ENCODE data around the gene HEMK1.
A peak's percentile ranks its signal among the peaks of the same experiment; 100 is the strongest.

Gene HEMK1

DNA sequence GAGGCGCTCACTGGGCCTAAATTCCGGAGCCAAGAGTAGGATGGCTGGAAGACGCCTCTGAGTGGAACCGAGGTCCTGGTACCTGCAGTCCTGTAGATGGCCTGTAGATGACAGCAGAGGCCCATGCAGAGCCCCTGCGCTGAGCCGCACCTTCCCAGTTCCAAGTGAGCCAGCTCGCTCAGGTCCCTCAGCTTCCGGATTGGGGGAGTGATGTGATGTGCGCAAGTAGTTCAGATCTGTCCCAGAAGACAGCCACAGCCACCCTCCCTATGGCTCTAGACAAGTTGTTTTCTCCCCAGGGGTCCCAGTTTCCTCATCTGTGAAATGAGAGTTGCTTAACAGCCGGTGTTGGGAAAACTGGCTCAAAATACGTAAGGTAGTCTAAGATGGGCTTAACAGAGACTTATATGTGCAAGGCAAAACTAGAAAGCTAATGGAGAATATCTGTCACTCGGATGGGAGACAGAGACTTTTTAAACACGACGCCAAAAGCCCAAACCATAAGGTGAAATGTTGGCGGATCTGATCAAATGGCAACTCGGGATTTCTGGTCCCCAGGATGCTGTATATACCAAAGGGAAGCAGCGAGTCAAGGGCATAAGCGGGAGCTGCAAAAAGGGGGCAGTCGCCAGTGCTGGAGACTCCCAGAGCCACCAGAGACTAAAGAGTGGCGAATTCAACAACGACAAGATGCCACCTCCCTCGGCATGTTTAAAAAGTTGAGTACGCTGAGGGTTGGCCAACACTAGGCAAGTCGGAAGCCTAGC lies 46.9 kb downstream of the HEMK1 start:
- DNase-seq (ENCODE audit: low read depth in 2 of 2) = no peak

DNA sequence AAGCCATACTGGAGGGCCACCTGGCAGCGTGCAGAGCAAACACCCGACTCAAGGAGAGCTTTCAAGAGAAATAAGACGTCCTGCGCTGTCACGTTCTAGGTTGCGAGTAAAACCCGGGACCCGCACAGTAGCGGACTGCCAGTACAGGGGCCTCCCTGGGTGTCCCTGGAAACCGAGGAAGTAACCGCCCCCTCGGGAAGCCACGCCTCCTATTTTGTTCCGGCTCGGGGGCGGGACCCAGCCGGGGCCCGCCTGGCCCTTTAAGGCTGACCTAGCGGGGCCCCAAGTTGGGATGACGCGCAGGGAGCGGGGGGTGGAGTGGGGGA lies 47.4 kb downstream of the HEMK1 start:
- DNase-seq (ENCODE audit: low read depth in 2 of 2) = peak; percentile 69 to 70

DNA sequence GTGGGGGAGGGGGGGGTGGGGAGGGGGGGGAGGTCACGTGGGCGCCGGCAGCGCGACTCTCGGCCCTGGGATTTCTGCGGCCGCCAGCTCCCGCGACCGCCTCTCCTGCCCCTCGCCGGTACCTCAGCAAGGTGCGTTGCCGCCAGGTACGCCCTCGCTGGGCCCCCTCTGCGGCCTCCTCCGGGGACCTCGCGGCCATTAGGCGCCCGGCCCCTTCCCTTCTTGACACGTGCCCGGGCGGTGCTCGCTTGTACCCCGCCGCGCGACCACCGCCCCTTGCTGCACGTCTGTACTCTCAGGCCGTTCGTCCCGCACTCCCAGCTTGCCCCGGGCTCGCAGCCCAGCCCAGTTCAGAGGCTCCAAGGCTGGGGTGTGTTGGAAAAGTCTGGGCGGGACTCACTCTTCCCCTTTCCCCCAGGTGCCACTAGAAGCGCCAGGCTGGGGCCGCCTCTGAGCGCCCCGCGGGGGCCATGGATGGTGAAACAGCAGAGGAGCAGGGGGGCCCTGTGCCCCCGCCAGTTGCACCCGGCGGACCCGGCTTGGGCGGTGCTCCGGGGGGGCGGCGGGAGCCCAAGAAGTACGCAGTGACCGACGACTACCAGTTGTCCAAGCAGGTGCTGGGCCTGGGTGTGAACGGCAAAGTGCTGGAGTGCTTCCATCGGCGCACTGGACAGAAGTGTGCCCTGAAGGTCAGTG lies 47.9 kb downstream of the HEMK1 start, which contains the start of gene MAPKAPK3:
TSS of gene MAPKAPK3 (plus strand) at position 56 of the 696 bp plus-strand sequence. CDS start at position 471, 415 bp downstream.
- no peak for DNase-seq (ENCODE audit: low read depth in 2 of 2)

DNA sequence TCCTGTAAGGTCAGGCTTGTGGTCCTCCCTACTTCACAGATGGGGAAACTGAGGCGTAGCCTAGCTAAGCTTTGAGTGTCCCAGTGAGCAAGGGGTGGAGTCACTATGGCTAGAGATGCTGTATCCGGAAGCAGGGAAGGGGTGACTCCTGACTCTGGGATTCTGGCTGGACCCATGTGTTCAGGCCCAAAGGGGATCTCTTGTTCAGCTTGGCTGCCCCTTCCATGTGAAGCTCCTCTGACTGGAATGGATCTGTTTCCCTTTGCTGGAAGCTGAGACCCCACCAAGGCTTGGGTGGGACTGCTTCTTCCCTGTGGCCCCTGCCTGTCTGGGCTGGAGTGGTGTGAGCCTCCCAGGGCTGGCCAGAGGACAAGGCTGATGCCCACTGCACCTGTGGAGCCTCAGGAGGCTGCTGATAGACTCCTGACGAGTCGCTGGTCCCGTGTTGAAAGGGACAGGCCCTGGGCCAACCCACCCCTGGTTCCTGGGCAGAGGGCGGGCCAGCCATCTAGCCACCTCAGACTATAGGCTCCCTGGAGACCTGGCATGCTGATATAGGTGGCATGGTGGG lies 48.7 kb downstream of the HEMK1 start:
- DNase-seq (ENCODE audit: low read depth in 2 of 2) = no peak

DNA sequence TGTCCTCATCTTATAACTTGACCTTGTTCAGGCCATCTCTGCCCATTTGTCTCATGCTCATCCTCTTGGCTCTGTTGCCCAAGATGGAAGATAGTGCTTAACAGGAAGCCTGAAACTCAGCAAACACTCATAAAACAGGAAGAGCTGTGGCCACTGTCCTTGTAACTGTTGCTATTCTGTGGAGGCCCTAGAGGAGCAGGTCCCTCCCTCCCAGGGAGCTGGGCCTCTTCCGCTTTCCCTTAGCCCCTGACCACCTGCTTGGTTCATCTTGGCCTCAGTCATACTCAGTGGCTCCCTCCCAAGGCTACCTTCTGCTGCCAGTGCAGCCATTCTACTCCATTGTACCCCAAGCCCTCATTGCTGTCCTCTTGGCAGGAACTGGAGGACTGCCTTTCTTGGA lies 51.1 kb downstream of the HEMK1 start:
- no peak for DNase-seq (ENCODE audit: low read depth in 2 of 2)

DNA sequence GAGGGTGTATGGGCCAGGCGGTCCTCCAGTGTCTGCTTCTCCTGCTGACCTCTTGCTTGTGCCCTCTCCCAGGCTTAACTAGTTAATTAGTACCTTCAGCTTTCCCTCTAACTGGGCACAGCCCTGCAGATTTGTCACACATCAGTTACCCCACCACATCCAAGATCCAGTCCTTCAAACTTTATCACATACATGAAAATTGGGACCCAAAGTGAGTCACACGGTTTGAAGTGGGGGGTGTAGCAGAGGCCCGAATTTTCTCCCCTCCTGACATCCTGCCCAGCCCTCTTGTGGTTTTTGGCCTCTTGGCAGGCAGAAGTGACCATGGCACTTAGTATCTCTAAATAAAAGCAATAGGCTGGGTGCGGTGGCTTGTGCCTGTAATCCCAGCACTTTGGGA lies 51.5 kb downstream of the HEMK1 start:
- DNase-seq (ENCODE audit: low read depth in 2 of 2) = no peak

DNA sequence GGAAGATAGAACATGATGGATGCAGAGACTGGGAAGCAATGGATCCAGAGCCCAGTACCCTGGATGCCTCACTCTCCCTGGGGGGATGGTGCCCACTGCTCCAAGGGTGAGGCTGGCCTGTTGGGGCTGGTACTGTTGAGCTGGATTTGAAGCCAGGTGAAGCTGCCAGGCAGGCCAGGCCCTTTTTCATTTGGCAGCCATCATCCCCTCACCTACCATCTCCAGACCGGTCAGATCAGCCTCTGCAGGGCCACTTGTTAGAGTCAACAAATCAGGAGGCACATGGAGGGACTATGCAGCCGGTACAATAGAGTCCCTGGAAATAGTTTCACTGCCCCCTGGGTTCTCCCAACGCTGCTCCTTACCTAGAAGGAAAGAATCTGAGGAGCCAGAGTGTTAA lies 53.6 kb downstream of the HEMK1 start:
- DNase-seq (ENCODE audit: low read depth in 2 of 2) = no peak

DNA sequence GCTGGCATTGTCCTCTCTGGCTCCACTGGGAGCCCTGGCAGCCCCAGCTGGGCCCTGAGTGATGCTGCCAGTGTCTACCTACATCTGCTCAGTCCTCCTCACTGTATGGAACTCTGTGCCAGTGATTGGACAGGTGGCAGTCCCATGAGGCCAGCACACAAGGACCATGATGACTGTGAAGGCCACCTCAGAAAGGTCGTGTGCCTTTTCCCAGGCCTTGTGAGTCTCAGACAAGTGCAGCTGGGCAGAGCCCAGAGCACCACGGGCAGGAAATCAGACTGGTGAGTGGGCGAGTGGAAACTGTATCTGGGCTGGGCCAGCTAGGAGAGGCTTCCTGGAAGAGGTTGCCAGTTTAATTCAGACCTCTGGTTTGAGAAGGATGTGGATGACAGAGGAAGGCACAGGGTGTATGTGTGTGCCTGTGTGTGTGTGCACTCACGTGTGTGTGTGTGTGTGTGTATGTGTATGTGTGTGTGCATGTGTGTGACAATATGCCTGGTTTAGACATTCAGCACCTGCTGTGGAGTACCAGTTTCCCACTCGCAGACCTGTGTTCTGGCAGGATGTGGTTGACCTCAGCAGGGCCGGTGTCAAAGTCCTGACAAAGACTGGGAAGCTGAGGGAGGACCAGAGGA lies 54.6 kb downstream of the HEMK1 start:
- no peak for DNase-seq (ENCODE audit: low read depth in 2 of 2)

DNA sequence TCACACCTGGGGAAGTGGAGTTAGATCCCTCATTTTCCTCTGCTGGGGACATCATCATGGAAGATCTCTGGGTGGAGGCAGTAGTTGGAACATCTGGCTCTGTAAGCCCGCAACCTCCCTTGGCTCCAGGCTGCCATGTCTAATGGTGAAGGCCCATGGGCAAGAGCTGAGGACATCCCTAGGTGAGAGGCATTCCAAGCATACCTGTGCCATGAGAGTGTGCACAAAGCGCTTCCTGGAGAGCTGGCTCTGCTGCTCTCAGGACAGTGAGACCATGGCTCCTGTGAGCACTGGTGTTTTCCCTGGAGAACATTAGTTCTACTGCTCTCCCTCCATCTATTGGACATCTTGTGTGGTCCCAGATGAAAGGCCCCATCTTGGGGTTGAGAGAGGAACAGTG lies 55.3 kb downstream of the HEMK1 start:
- no peak for DNase-seq (ENCODE audit: low read depth in 2 of 2)

DNA sequence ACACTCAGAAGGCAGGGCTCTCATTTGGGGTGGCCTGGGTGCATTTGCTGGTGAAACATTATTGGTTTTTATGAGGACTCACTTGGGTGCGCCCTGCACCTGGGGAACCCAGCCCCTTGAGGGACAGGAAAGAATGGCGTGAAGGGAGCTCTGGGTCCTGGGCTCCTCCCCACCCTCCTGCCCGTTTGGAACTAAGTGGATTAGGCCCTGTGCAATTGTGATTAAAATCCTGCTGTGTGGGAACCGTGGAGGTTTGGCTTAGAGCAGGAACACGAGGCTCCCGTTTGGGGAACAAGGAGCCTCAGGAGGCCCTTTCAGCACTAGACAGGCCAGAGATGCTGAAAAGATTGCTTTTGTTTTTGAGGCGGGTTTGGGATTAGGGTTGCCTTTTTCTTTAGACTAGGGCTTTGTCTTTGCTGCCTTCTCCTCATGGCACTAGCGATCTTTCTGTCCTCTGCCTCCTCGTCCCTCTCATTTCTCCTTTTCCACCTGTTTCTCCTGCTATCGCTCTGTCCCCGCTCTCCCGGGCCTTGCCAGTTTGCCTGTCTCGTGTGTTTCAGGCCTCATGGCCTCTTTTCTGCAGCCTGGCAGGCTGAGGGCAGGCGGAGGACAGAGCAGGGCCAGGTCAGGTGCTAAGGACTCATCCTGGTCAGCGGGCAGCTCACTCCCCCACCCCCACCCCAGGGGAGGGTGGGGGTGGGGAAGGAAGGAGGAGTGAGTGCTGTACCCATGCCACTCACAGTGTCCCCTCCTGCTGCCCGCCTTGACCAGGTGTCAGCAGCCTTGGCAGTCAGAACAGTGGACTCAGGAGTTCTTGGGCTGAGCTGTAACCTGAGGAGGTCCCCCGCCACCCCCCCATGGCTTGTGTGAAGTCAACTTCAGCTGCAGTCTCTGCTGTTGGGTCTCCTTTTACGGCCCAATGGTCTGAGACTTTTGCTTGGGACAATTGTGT lies 56.2 kb downstream of the HEMK1 start:
- no peak for DNase-seq (ENCODE audit: low read depth in 2 of 2)

DNA sequence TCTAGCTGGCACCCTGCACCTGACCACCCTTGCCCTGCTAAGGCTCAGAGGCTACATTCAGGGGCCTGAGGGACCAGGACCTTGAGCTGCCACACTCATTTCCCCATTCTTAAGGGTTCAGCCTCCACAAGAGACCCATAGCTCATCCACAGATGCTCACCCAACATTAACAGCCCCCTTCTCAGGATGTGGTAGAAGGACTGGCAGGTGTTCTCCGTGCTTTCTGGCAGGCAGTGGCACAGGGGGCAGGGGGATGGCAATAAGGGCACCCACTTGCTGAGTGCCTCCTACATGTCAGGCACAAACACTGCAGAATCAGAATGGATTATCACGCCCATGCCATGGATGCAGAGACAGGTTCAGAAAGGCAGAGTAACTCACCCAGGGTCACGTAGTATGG lies 57.1 kb downstream of the HEMK1 start:
- no peak for DNase-seq (ENCODE audit: low read depth in 2 of 2)

DNA sequence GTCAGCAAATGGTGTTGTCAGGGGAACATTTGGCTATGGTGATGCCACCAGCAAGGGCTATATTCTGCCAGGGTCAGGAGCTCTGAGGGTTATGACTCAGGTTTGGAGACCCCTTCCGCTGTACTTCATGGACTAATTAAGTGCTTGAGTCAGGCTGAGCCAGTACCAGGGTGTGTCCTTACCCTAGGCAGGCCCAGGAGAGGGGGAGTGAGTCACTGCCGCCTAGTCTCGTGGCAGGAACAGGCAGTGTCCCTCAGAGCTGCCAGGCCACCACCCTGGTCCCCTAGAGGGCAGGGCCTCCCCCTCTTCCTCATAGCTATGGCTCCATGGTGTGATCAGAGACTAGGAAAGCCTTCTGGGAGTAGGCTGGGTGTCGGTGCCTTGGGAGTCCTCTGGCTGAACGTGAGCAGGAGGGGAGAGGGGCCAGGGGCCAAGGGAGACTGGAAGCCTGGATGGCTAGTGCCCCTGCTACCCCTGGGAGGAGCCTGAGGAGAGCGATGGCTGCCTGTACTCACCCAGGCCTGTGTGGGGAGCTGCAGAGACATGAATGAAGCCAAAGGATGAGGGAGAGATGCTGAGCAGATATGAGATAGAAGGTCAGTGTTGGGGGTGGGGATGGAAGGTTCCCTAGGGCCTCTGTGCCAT lies 58.2 kb downstream of the HEMK1 start:
- no peak for DNase-seq (ENCODE audit: low read depth in 2 of 2)

DNA sequence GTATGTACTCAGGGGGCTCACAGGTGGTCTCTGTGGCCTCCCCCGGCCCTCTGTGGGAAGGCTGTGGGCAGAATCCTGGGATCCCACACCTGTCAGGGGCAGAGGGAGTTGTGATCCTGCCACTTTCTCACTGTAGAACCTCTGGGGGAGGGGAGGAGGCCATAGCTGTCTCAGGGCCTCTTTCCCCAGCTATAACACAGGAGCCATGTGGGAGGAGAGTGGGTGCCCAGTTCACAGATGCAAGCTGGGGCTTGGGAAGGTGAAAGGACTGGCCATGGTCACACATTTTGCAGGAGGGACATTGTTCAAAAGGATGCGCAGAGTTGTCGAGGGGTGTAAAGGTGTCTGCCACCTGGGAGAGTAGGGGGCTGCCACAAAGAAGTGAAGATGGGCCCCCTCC lies 59.3 kb downstream of the HEMK1 start:
- DNase-seq (ENCODE audit: low read depth in 2 of 2) = no peak

DNA sequence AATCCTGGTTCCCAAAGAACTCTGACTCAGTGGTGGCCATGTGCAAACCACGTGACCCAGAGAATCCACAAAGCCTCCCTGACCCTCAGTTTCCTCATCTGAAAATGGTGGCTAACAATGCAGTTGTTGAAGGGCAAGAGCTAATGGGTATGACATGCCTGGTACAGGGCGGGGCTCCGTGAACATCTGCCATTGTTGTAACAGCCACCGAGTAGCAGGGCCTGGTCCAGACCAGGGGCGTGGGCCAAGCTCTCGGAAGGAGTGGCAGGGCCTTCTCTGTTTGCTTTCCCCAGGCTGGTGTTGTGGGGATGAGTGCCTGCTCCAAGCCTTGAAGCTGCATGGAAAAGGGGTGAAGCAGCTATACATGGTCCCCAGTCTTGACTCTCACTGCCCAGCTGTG lies 61.1 kb downstream of the HEMK1 start:
- DNase-seq (ENCODE audit: low read depth in 2 of 2) = no peak

DNA sequence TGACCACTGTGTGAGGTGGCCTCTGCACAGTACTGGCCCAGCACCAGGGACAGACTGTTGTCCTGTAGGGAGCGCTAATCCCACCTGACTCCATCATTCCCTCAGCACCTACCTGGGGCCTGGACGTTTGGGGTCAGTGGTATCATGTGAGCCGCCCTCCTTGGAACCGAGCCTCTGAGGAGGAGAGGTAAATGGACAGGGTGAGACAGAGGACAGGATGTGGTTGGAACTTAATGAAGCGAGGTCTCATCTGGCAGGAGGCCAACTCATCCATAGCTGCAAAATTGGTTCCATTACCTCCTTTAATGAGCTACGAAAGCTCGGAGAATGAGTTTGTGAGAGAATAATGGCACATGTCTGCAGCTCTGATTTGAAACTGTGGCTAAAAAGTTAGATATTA lies 61.6 kb downstream of the HEMK1 start:
- no peak for DNase-seq (ENCODE audit: low read depth in 2 of 2)

DNA sequence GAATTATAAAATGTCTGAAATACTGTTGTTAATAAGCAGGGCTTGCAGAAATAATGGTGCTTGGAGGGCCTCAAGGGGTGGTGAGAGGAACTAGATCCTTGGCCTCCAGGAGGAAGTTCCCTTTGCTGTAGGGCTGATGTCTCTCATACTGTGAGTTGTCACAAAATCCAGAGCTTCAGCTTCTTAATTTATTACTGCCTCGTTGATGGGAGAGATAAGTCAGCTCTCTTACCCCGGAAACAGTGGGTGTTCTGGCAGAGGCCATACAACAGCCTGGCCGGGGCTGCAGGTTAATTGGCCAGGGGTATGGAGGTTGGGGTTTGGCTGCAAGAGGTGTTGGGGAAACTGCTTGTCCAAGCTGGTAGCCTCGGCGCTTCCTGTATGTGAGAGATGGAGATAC lies 63.1 kb downstream of the HEMK1 start:
- no peak for DNase-seq (ENCODE audit: low read depth in 2 of 2)

DNA sequence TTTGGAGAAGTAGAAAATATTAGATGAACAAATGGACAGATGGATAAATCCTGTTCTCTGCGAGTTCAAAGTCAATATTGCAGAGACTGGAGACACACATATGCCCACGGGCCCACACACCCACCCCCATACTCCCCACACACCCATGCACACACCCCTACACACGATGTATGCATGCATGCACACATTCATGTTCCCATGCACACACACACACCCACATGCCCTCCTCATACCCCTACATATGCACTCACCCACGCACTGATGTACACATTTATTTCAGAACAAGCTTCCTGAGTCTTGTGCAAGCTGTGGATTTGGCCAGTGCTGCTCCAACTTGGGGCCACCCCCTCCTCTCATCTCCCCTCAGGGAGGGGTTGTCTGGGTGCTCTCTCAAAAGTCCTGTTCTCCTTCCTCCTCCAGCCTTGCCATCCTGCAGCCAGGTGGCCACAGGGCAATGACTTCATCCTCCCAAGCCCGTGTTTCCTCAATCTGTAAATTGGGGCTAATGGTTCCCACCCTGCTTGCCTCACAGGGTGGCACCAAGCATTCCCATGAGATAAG lies 64.0 kb downstream of the HEMK1 start:
- no peak for DNase-seq (ENCODE audit: low read depth in 2 of 2)

DNA sequence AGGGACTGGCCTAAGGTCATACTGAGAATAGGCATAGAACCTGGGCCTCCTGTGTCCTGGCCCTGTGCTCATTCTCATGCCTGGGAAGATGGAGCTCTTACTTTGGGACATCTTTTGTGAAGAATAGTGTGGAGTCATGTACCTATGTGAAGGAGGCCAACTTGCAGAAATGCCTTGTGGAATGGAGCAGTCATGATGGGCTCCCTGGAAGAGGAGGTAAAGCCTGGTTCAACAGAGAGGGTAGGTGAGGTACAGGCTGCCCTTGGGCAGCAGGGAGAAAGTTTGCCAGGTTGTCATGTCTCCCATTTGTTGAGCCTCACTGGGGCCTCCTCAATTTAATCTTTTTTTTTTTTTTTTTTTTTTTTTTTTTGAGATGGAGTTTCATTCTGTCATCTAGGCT lies 65.7 kb downstream of the HEMK1 start:
- DNase-seq (ENCODE audit: low read depth in 2 of 2) = no peak

DNA sequence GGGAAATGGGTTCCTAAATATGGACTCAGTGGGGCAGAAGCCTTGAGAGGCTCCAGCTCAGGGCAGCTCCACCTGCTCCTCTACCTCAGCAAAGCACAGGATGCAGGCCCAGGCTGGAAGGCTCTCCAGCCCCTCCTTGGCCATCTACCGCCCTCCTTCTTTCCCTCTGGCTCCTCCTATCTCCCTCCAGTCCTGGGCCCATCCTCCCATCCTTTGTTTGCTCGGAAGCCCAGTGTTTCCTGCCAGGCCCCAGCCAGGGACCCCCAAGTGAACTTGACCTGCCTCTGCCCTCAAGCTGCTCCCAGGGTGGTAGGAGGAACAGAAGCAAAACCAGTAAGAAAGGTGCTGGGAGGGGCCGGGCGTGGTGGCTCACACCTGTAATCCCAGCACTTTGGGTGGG lies 67.7 kb downstream of the HEMK1 start:
- DNase-seq (ENCODE audit: low read depth in 2 of 2) = no peak

DNA sequence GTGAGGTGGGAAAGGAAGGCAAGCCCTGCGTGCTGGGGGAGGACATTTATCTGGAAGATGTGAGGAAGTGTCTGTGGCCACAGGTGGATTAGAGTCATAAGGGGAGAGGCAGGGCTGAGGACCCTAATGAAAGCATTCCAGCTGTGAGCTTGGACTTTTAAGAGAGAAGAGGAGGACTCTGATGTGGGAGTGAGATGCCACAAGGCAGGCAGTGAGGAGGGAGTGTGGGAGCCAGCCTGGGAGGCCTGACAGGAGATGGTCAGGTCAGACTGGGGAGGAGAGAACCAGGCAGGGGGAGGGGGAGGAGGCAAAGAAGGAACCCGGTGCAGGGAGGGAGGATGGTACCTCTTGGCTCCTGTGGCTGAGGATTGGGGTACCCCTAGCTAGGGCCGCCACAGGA lies 68.6 kb downstream of the HEMK1 start:
- DNase-seq (ENCODE audit: low read depth in 2 of 2) = no peak

DNA sequence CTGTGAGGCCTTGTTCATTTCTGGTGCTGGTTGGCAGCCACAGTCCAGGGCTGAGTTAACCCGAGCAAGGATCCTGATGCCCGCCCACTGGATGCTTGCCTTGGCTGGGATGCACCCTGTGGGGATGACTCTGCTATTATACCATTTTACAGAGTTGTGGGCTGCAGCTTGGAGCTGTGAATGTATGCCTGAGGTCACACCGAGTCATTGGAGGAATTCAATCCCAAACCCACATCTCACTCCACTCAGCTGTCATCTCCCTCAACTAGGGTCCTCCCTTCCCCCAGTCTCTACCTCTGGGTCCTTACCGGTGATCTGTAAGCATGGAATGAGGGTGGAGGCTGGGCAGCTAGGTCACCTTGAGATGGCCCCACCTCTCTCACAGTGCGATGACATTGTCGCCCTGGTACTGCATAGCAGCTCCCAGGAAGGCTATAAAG lies 69.8 kb downstream of the HEMK1 start:
- DNase-seq (ENCODE audit: low read depth in 2 of 2) = peak in 1 of 2 experiments; percentile 16
